Stomach smooth muscle (tissue), 2 donors: ENCODE measurements around the gene TPM1.
A peak's percentile ranks its signal among the peaks of the same experiment; 100 is the strongest.

ENCODE experiments used
- H3K27ac ChIP-seq: one replicate; pipeline ENCODE4 v1.7.0; 2013; ENCODE audit warnings: mild to moderate bottlenecking, low read length, inconsistent platforms
- H3K27me3 ChIP-seq, 2 donors: one replicate each; pipeline ENCODE4 v1.7.0; 2013; ENCODE audit warnings: low read length in 2 of 2; ENCODE audit not compliant: insufficient read depth in 2 of 2, control insufficient read depth in 1 of 2
- H3K36me3 ChIP-seq, 2 donors: one replicate each; pipeline ENCODE4 v1.7.0; 2013; ENCODE audit warnings: low read length in 2 of 2; ENCODE audit not compliant: control insufficient read depth in 2 of 2, insufficient read depth in 2 of 2
- H3K4me1 ChIP-seq: one replicate; pipeline ENCODE4 v1.7.0; 2013; ENCODE audit warnings: low read length; ENCODE audit not compliant: control insufficient read depth, insufficient read depth
- H3K4me3 ChIP-seq, 2 donors: one replicate each; pipeline ENCODE4 v1.7.0; 2013; ENCODE audit warnings: low read length in 2 of 2
- H3K9ac ChIP-seq, 2 donors: one replicate each; pipeline ENCODE4 v1.7.0; 2013; ENCODE audit warnings: low read length in 2 of 2, mild to moderate bottlenecking in 1 of 2
- H3K9me3 ChIP-seq, 2 donors: one replicate each; pipeline ENCODE4 v1.7.0; 2013; ENCODE audit warnings: low read length in 2 of 2; ENCODE audit not compliant: control insufficient read depth in 2 of 2
- donor health status: healthy.
- donor health status: Pancreatic carcinoma.

Gene TPM1

GRCh38 chr15:63075984-63076713, 33.6 kb downstream of the TPM1 start:
- Histone ChIP-seq H3K36me3 (peaks cover 5 to 9% of the 10 kb centered on the region in 2 donors), H3K4me1 (peaks cover 61% of the 10 kb centered on the region), H3K27ac (peak overlapping the region; percentile 89), H3K9me3 (no peaks in the 10 kb centered on the region), H3K9ac (peak overlapping the region; percentile 1 to 59), H3K27me3 (no peaks in the 10 kb centered on the region), H3K4me3 (peak overlapping the region; percentile 54 to 68)

GRCh38 chr15:63076714-63077046, 34.1 kb downstream of the TPM1 start:
- Histone ChIP-seq H3K27ac (peak overlapping the region; percentile 89), H3K4me3 (no peak overlapping the region), H3K9me3 (no peaks in the 10 kb centered on the region), H3K9ac (no peak overlapping the region), H3K36me3 (peaks cover 0 to 4% of the 10 kb centered on the region in 2 donors), H3K4me1 (peaks cover 64% of the 10 kb centered on the region), H3K27me3 (no peaks in the 10 kb centered on the region)

GRCh38 chr15:63077952-63078351, 35.4 kb downstream of the TPM1 start:
- no peaks in the 10 kb centered on the region for H3K36me3 ChIP-seq
- H3K9ac ChIP-seq = peak overlapping the region in 1 of 2 donors; percentile 12
- no peak overlapping the region for H3K4me3 ChIP-seq
- H3K4me1 ChIP-seq = peaks cover 65% of the 10 kb centered on the region
- no peaks in the 10 kb centered on the region for H3K27me3 ChIP-seq
- no peak overlapping the region for H3K27ac ChIP-seq
- no peaks in the 10 kb centered on the region for H3K9me3 ChIP-seq

DNA sequence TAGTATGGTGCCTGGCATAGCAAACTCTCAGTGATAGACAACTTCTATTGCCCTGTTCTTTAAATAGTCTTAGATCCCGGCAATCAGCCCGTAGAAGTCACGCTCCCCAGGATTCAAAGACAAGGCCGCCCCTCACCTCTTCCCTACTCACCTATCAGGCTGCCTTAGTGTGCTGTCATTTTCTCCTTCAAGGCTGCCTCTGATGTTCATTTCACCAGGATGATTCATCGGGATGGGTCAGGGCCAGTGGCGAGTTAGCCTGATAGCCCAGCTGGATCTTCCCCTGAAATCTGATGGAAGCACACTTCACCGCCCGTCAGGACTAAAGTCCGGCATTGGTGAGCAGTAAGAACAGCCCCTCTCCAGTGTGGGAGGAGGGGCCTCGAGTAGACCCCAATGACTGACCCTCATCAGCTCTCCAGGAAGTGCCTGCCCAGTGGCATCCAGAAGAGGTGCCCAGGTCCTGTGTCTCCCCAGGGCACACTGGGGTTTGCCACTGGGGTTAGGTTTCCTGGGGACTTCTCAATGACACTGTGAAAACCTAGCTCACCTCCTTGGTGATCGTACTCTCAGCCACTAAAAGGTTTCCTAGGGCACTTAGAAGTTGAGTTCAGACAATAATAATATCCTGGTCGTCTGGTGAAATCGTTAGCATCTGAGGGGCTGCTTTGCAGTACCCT, 37.5 kb downstream of the TPM1 start:
- Histone ChIP-seq H3K27ac (peak overlapping the region; percentile 71), H3K36me3 (no peaks in the 10 kb centered on the region), H3K4me3 (no peak overlapping the region), H3K9ac (no peak overlapping the region), H3K27me3 (no peaks in the 10 kb centered on the region), H3K4me1 (peaks cover 65% of the 10 kb centered on the region), H3K9me3 (no peaks in the 10 kb centered on the region)

DNA sequence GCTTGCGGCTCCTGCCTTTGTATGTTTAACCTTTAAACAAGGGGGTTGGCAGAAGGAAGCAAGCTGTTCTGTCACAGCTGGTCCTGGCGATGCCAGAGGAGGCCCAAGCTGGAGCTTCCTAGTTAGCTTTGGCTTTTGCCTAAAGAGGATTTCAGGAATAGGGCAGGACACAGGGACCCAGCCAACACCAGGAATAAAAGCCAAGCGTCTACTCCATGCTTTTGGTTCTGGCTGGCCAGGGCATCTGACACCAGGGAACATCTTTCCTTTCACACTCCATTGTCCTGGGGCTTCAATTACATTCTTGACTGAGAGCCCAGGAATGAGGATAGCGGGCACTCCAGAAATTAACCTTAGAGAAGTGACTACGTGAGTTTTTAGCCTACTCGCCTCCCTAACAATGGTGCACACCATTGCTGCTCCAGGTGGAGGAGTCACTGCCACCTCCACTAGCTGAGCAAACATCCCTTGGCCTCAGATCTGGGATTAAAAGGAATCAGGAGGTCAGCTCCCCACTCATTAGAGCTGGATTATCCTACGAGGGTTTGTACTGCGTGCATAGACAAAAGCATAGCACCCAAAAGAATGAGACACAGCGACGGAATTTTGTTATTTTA, 38.2 kb downstream of the TPM1 start:
- no peaks in the 10 kb centered on the region for H3K36me3 ChIP-seq
- H3K9me3 ChIP-seq = no peaks in the 10 kb centered on the region
- H3K27ac ChIP-seq = peak overlapping the region; percentile 71
- H3K4me1 ChIP-seq = peaks cover 58% of the 10 kb centered on the region
- H3K4me3 ChIP-seq = peak overlapping the region in 1 of 2 donors; percentile 8
- H3K9ac ChIP-seq = no peak overlapping the region
- H3K27me3 ChIP-seq = no peaks in the 10 kb centered on the region

GRCh38 chr15:63082366-63082765, 39.8 kb downstream of the TPM1 start:
- H3K9me3 ChIP-seq = no peaks in the 10 kb centered on the region
- H3K4me3 ChIP-seq = no peak overlapping the region
- peaks cover 54% of the 10 kb centered on the region for H3K4me1 ChIP-seq
- peak overlapping the region; percentile 74 for H3K27ac ChIP-seq
- no peak overlapping the region for H3K9ac ChIP-seq
- H3K36me3 ChIP-seq = no peaks in the 10 kb centered on the region
- H3K27me3 ChIP-seq = no peaks in the 10 kb centered on the region

DNA sequence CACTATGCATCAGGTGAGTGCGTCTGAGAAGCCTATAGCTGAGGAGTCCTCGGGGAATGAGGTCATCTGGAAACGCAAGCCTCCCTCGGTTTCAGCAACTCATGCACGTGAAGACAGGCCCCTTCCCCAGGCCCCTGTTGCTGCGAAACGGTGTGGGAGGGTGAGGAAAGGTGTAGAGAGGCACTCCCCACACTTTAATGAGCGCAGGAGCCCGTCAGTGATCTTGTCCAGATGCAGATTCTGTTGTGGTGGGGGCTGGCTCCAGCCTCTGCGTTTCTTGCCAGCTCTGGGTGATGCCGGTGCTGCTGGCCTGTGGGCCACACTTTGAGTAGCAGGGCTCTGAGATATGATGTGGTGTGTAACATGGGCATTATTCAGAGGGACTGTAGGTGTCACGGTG, 40.5 kb downstream of the TPM1 start:
- Histone ChIP-seq H3K9me3 (no peaks in the 10 kb centered on the region), H3K27ac (peak overlapping the region; percentile 74), H3K36me3 (no peaks in the 10 kb centered on the region), H3K4me3 (peak overlapping the region; percentile 14 to 44), H3K4me1 (peaks cover 53% of the 10 kb centered on the region), H3K27me3 (no peaks in the 10 kb centered on the region), H3K9ac (no peak overlapping the region)

- peak overlapping the region; percentile 74 for H3K27ac ChIP-seq
- H3K36me3 ChIP-seq = no peaks in the 10 kb centered on the region
- H3K9ac ChIP-seq = peak overlapping the region in 1 of 2 donors; percentile 29
- H3K27me3 ChIP-seq = no peaks in the 10 kb centered on the region
- H3K9me3 ChIP-seq = no peaks in the 10 kb centered on the region
- peaks cover 52% of the 10 kb centered on the region for H3K4me1 ChIP-seq
- H3K4me3 ChIP-seq = peak overlapping the region in 1 of 2 donors; percentile 44
Observed at GRCh38 chr15:63083541-63083940, 41.0 kb downstream of the TPM1 start.

DNA sequence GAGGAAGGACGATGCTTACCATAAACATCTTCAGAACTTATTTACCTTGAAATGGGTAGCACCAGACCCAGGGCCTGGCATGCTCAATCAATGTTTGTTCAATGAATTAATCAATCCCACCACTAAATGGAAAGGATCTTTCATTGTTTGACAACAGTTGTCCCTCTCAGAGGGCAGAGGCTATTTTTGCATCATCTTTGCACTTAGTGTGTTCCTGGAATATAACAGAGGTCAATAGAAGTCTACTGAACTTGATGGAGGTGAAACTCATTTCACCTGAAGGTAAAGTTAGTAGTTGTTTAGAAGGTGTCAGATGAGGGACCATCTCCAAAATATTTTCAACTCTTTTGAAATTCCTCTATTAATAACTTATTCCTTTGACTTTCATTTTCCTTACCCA, 42.3 kb downstream of the TPM1 start:
- Histone ChIP-seq H3K27me3 (no peaks in the 10 kb centered on the region), H3K36me3 (no peaks in the 10 kb centered on the region), H3K9ac (no peak overlapping the region), H3K4me3 (no peak overlapping the region), H3K4me1 (peaks cover 57% of the 10 kb centered on the region), H3K9me3 (no peaks in the 10 kb centered on the region), H3K27ac (no peak overlapping the region)

DNA sequence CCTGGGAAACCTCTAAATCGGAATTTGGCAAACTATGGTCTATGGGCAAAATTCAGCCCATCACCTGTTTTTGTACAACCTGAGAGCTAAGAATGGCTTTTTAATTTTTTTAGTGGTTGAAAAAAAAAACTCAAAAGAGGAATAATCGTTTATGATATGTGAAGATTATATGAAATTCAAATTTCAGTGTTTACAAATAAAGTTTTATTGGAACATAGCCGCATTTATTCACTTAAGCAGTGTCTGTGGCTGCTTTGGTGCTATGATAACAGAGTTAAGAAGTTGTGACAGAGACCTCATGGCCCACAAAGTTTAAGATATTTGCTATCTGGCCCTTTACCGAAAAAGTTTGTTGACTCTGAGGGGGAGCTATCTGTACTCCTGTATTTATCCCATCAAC, 42.7 kb downstream of the TPM1 start:
- no peaks in the 10 kb centered on the region for H3K36me3 ChIP-seq
- H3K4me3 ChIP-seq = no peak overlapping the region
- peaks cover 57% of the 10 kb centered on the region for H3K4me1 ChIP-seq
- no peak overlapping the region for H3K9ac ChIP-seq
- H3K27ac ChIP-seq = no peak overlapping the region
- H3K27me3 ChIP-seq = no peaks in the 10 kb centered on the region
- H3K9me3 ChIP-seq = no peaks in the 10 kb centered on the region

- H3K9me3 ChIP-seq = no peaks in the 10 kb centered on the region
- no peaks in the 10 kb centered on the region for H3K36me3 ChIP-seq
- no peak overlapping the region for H3K27ac ChIP-seq
- peaks cover 52% of the 10 kb centered on the region for H3K4me1 ChIP-seq
- no peaks in the 10 kb centered on the region for H3K27me3 ChIP-seq
- H3K9ac ChIP-seq = no peak overlapping the region
- H3K4me3 ChIP-seq = no peak overlapping the region
Observed at GRCh38 chr15:63086271-63086670, 43.7 kb downstream of the TPM1 start.
